NOMO-1 treated with DMSO at 0.1 percent for 48 hours (cell line): ENCODE measurements around the gene CSGALNACT2.
A peak's percentile ranks its signal among the peaks of the same experiment; 100 is the strongest.
"Not testable (repeated sequence)": the region's sequence is repeated elsewhere in the genome, so short reads cannot be mapped to it uniquely, and the experiment has no call there.

Experiments used
- DNase-seq: peaks from one replicate; lab custom pipeline; 2025; ENCODE audit not compliant: unreplicated experiment; lab: John Stamatoyannopoulos, UW

The CSGALNACT2 gene

DNA sequence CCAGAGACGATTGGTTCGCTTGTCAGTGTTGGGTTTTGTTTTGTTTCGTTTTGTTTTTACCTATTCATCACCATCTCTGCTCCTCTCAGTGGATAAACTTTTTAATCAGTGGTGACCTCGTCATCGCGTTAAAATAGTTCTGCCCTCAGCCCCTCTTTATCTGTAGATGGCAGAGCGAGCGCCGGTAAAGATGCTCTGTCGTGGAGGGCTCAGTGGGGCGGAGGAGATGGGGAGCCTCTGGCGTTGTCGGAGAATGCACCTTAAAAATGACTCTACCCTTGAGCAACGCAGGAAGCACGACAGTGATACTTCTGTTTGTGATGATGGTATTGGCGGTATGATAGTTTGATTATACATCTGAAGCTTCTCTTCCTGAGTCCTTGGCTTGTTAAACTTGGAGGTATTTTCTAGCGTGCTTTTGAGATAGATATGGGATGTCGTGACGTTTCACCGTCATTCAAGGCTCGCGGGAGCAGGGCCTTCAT is 554 bp downstream of the CSGALNACT2 start:
- peak; percentile 49 for DNase-seq

- DNase-seq: no peak
These were observed 3.2 kb downstream of the CSGALNACT2 start for GRCh38 chr10:43141421-43141820.

GRCh38 chr10:43145311-43145710 is 7.1 kb downstream of the CSGALNACT2 start:
- no peak for DNase-seq

GRCh38 chr10:43145936-43146335 is 7.7 kb downstream of the CSGALNACT2 start:
- not testable (repeated sequence) for DNase-seq

- no peak for DNase-seq
These were observed 13.1 kb downstream of the CSGALNACT2 start for GRCh38 chr10:43151371-43151770.

DNA sequence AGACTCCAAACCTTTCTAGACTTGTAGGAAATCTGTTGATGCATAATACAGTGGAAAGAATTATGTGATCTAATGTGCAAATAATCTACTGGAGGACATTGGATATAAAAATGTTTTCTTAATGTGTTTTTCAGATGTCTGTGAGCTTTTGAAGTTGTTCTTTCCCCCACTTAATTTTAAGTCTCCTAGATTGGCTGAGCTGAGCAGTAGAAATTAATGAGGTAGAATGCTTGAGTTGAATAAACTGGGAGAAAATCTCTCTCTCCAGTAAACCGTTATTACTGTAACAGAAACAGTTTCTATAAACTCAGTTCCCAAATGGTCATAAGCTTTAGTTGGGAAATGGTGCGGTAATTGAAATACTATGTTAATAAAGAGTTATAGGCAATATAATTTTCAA is 15.7 kb downstream of the CSGALNACT2 start:
- no peak for DNase-seq

- DNase-seq: no peak
These were observed 17.0 kb downstream of the CSGALNACT2 start for GRCh38 chr10:43155221-43155620.

- DNase-seq: no peak
These were observed 17.5 kb downstream of the CSGALNACT2 start for GRCh38 chr10:43155741-43156140.

DNA sequence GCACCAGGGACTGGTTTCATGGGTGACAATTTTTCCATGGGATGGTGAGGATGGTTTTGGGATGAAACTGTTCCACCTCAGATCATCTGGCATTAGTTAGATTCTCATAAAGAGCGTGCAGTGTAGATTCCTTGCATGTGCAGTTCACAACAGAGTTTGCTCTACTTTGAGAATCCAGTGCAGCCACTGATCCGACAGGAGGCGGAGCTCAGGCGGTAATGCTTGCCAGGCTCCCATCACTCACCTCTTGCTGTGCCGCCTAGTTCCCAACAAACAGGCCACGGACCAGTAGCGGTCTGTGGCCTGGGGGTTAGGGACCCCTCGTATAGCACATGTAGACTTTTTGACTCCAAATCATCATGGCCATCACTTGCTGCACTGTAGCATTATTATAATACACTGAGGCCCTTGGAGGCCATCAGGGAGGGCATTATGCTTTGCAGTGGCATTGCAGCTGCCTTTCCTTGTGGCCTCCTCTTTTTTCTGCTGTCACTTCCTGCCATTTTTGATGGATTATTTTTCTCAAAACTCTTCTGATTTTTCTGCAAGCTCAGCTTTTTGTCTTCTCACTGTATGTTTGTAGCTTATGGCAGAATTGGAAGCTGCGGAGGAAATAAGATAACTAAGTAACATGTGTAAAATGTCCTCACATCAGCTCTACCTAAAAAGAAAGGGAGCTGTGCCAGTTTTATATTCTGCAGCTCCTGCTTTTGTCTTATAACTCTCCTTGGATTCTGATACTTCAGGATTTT is 18.5 kb downstream of the CSGALNACT2 start:
- DNase-seq: no peak

DNA sequence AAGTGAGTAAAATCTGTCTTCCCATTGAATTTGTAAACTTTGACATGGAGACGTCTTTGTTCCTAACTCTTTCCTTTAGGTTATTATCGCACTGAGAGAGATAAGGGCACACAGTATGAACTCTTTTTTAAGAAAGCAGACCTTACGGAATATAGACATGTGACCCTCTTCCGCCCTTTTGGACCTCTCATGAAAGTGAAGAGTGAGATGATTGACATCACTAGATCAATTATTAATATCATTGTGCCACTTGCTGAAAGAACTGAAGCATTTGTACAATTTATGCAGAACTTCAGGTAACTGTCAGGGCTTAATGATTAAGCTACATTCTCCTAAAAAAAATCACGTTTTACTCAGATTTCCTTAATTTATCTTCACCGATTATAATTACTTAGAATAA is 20.4 kb downstream of the CSGALNACT2 start:
- DNase-seq: no peak

- peak; percentile 63 for DNase-seq
These were observed 22.0 kb downstream of the CSGALNACT2 start for GRCh38 chr10:43160046-43160920.

- DNase-seq: no peak
These were observed 22.6 kb downstream of the CSGALNACT2 start for GRCh38 chr10:43160921-43161255.

DNA sequence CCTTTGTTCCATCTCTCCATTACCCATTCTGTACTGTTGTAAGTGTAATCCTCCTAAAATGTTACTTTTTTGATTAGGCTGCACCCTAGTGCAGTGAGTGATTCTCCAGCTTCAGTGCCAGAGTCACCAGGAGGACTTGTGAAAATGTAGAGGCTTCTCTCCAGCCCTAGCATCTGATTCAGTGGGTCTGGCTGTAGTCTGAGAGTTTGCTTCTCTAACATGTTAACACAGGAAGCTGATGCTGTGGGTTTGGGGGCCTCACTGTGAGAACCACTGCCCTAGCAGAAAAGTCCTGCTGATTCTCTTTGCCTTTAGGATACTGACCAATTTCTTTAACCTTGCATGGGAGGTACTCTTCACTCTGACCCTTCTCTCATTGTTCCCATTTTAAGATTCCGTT is 24.4 kb downstream of the CSGALNACT2 start:
- DNase-seq: no peak

- no peak for DNase-seq
These were observed 28.1 kb downstream of the CSGALNACT2 start for GRCh38 chr10:43166207-43166879.

- no peak for DNase-seq
These were observed 28.7 kb downstream of the CSGALNACT2 start for GRCh38 chr10:43166880-43167497.

- no peak for DNase-seq
These were observed 29.2 kb downstream of the CSGALNACT2 start for GRCh38 chr10:43167498-43167889.

DNA sequence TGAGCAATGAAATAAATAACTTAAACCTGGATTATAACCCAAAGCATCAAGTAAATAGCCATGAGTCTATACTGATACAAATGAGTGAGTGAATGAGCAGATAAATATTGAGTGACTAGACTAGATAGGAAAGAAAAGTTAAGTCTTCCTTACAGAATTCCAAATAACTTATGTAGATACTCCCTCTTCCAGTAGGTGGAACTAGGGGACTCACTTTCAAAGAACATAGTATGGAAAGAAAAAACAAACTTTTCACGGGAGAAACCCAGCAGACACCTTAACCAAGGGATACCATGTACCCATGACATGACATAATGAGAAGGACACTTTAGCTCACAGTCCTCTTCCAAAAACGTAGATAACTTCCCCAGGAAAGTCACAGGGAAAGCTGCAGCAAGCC is 32.2 kb downstream of the CSGALNACT2 start:
- no peak for DNase-seq

DNA sequence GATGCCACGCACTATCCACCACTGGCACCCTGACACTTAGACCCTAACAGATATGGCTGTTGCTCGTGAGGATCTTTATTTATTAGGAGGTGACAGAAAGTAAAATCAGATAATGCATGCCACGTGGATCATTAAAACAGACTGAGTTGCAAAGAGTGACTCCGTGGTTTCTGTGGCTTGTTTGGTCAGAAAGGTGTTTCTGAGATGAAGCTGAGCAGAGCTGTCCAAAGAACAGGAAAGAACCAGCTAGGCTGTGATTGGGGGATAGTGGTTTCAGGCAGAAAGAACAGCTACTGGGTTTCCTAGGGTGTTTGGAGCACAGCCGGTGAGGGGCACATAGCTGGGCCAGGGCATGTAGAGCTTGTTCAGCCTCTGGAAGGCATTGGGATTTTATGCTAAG is 34.4 kb downstream of the CSGALNACT2 start:
- DNase-seq: no peak

- DNase-seq: no peak
These were observed 34.9 kb downstream of the CSGALNACT2 start for GRCh38 chr10:43173120-43173519.

DNA sequence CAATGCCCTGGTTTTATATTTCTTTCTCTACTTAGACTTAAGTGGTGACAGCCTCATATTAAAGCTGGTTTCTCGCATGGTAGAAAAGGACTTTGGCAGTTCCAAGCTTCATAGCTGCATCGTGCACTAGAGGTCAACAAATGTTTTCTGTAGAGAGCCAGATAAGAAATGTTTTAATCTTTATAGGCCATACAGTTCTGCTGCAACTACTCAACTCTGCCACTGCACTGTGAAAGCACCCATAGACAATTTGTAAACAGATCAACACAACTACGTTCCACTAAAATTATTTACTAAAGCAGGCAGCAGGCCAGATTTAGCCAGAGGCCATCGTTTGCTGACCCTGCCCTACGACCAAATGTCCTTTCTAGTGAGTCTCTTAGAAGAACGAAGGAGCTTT is 36.7 kb downstream of the CSGALNACT2 start:
- DNase-seq: no peak

DNA sequence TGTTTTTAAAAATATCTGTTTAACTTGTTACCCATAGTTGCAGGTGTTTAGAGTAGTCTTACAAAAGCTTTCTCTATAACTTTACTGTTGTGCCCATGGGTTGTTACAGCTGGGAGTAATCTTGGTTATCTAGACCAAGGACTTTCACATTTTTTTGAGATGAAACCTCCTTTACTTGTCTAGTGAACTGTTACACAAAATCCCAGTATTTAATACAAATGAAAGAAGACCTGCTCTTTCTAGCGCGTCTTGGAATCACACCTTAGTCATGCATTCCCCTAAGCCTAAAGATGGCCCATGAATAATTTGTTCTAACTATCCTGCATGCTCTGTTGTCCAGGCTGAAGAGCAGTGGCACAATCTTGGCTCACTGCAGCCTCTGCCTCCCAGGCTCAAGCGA is 38.0 kb downstream of the CSGALNACT2 start:
- no peak for DNase-seq
